A549 (cell line): ENCODE data around the gene ATP8B4. TPM values are rescaled to one million over a fixed set of nuclear protein-coding genes. Genes with fewer than 3 reads are reported as not detected.
A peak's percentile ranks its signal among the peaks of the same experiment; 100 is the strongest.

ENCODE experiments used
- ATAC-seq, 2 experiments: fragments of 200-7000 bp in 1 of 2; fragments of >200 bp in 1 of 2; cut with Nextera tagmentation in 1 of 2; cut with Tn5 transposase in 1 of 2; 3 replicates each; pipeline versions ENCODE4 v1.8.0 to v1.9.1; 2018 to 2020; ENCODE audit warnings: mild to moderate bottlenecking in 1 of 2, moderate library complexity in 1 of 2
- CTCF ChIA-PET: fragments of 300-600 bp; sonication (Branson Sonifier 250); formaldehyde crosslinking; extraction: SDS; loops from one replicate; lab custom pipeline; 2021; ENCODE audit warnings: antibody characterized with exemption, inconsistent platforms; lab: Yijun Ruan, JAX
- POLR2A ChIA-PET: fragments of 350-600 bp; formaldehyde crosslinking; extraction: SDS; loops from one replicate; lab custom pipeline; 2021; ENCODE audit warnings: antibody characterized with exemption, inconsistent platforms; lab: Yijun Ruan, JAX
- DNase-seq, 2 experiments: peaks; one replicate each; pipeline versions ENCODE4 v3.0.0 to v3.0.0-alpha.2; 2011 to 2016; ENCODE audit warnings: low read depth in 1 of 2, low spot score in 1 of 2
- FAIRE-seq: peaks from 2 replicates; lab custom pipeline; 2011; peaks lifted over from hg19 to GRCh38; lab: Jason Lieb, UNC
- H3K27ac ChIP-seq, 2 experiments: fragments of >200 bp; sonication (Bioruptor Twin); formaldehyde crosslinking; 3 replicates each; pipeline ENCODE4 v1.5.1; 2016 to 2017
- H3K4me1 ChIP-seq: fragments of >200 bp; sonication (Bioruptor Twin); formaldehyde crosslinking; 3 replicates; pipeline ENCODE4 v1.6.1; 2016
- H3K4me2 ChIP-seq: fragments of >200 bp; sonication (Bioruptor Twin); formaldehyde crosslinking; 3 replicates; pipeline ENCODE4 v1.6.1; 2016
- H3K4me3 ChIP-seq: fragments of >200 bp; sonication (Bioruptor Twin); formaldehyde crosslinking; 3 replicates; pipeline ENCODE4 v1.5.1; 2016
- H3K9me3 ChIP-seq: fragments of >200 bp; sonication (Bioruptor Twin); formaldehyde crosslinking; 3 replicates; pipeline ENCODE4 v1.6.1; 2016
- ATOH8 ChIP-seq: fragments of 250-450 bp; sonication (Bioruptor Pico); IDR thresholded peaks from 2 replicates; pipeline ENCODE4 v1.5.0; 2020; ENCODE audit warnings: low read depth, mild to moderate bottlenecking, moderate library complexity
- BHLHE40 ChIP-seq: IDR thresholded peaks from 2 replicates; pipeline ENCODE4 v1.6.1; 2012; ENCODE audit warnings: low read depth, low read length, inconsistent platforms
- CEBPB ChIP-seq, 2 experiments: fragments of >200 bp in 1 of 2; sonication (Bioruptor Twin) in 1 of 2; formaldehyde crosslinking in 1 of 2; IDR thresholded peaks; 2 replicates each; pipeline ENCODE4 v1.6.1; 2012 to 2016
- CHD4 ChIP-seq: fragments of 200-600 bp; sonication (generic); IDR thresholded peaks from 2 replicates; pipeline ENCODE4 v1.6.1; 2016; ENCODE audit warnings: antibody characterized with exemption, mild to moderate bottlenecking, borderline replicate concordance
- E2F6 ChIP-seq: IDR thresholded peaks from 2 replicates; pipeline ENCODE4 v1.6.1; 2012; ENCODE audit warnings: low read depth, borderline replicate concordance
- EHMT2 ChIP-seq: fragments of 200-600 bp; sonication (generic); IDR thresholded peaks from 2 replicates; pipeline ENCODE4 v1.6.1; 2016; ENCODE audit warnings: antibody characterized with exemption, low read depth, mild to moderate bottlenecking, moderate library complexity
- EP300 ChIP-seq, 2 experiments: fragments of >200 bp; sonication (Bioruptor Twin); formaldehyde crosslinking; IDR thresholded peaks; 2 replicates in 1 of 2; 3 replicates in 1 of 2; pipeline ENCODE4 v1.6.1; 2016 to 2017
- FOSB ChIP-seq: fragments of 250-450 bp; sonication (Bioruptor Pico); IDR thresholded peaks from 2 replicates; pipeline ENCODE4 v1.5.0; 2020; ENCODE audit warnings: mild to moderate bottlenecking, moderate library complexity
- GATA3 ChIP-seq: IDR thresholded peaks from 2 replicates; pipeline ENCODE4 v1.6.1; 2012; ENCODE audit warnings: borderline replicate concordance
- HEYL ChIP-seq: fragments of 250-450 bp; sonication (Bioruptor Pico); IDR thresholded peaks from 2 replicates; pipeline ENCODE4 v1.8.0; 2021; ENCODE audit warnings: mild to moderate bottlenecking, moderate library complexity
- JUN ChIP-seq, 2 experiments: fragments of >200 bp; sonication (Bioruptor Twin); formaldehyde crosslinking; IDR thresholded peaks; 2 replicates in 1 of 2; 3 replicates in 1 of 2; pipeline ENCODE4 v1.6.1; 2016 to 2017
- KDM5A ChIP-seq: fragments of 200-600 bp; sonication (generic); IDR thresholded peaks from 2 replicates; pipeline ENCODE4 v1.6.1; 2016; ENCODE audit warnings: antibody characterized with exemption, mild to moderate bottlenecking
- MAFK ChIP-seq: fragments of 450-650 bp; IDR thresholded peaks from 2 replicates; pipeline ENCODE4 v1.6.1; 2014; ENCODE audit not compliant: partially characterized antibody
- MYC ChIP-seq: IDR thresholded peaks from 2 replicates; pipeline ENCODE4 v1.6.1; 2012; ENCODE audit warnings: mild to moderate bottlenecking, inconsistent platforms, low read length, improper control_type of control experiment, borderline replicate concordance
- NFE2L2 ChIP-seq: fragments of 150-350 bp; conservative IDR thresholded peaks from 2 replicates; pipeline ENCODE4 v1.6.1; 2014; ENCODE audit warnings: low read length
- POLR2AphosphoS2 ChIP-seq: conservative IDR thresholded peaks from 2 replicates; pipeline ENCODE4 v1.6.1; 2012; ENCODE audit warnings: low read length, improper control_type of control experiment, inconsistent platforms
- RAD21 ChIP-seq, 2 experiments: fragments of >200 bp in 1 of 2; sonication (Bioruptor Twin) in 1 of 2; formaldehyde crosslinking in 1 of 2; IDR thresholded peaks in 1 of 2; conservative IDR thresholded peaks in 1 of 2; 2 replicates in 1 of 2; 3 replicates in 1 of 2; pipeline ENCODE4 v1.6.1; 2012 to 2018; ENCODE audit warnings: inconsistent platforms in 1 of 2
- RARB ChIP-seq: fragments of 250-450 bp; sonication (Bioruptor Pico); IDR thresholded peaks from 2 replicates; pipeline ENCODE4 v1.8.0; 2021; ENCODE audit warnings: mild to moderate bottlenecking, moderate library complexity
- SMC3 ChIP-seq: fragments of >200 bp; sonication (Bioruptor Twin); formaldehyde crosslinking; IDR thresholded peaks from 3 replicates; pipeline ENCODE4 v1.6.1; 2018; ENCODE audit warnings: inconsistent platforms
- SREBF2 ChIP-seq: fragments of 450-650 bp; IDR thresholded peaks from 2 replicates; pipeline ENCODE4 v1.6.1; 2014; ENCODE audit warnings: mild to moderate bottlenecking, moderate library complexity
- TFCP2L1 ChIP-seq: fragments of 250-450 bp; sonication (Bioruptor Pico); IDR thresholded peaks from 2 replicates; pipeline ENCODE4 v1.5.0; 2021; ENCODE audit warnings: mild to moderate bottlenecking
- ZFP36 ChIP-seq: fragments of 450-650 bp; IDR thresholded peaks from 2 replicates; pipeline ENCODE4 v1.6.1; 2014; ENCODE audit warnings: borderline replicate concordance; ENCODE audit not compliant: partially characterized antibody
- WGBS: methylation state at CpG from one replicate; pipeline ENCODE4 v1.1.6; 2017; ENCODE audit errors: missing lambda C conversion rate; 5-methylcytosine and 5-hydroxymethylcytosine counted together
- polyA plus RNA-seq, 4 experiments: library from polyadenylated mRNA; depleted of rRNA in 3 of 4; stranded (reverse); fragments of >200 nt; fragmentation: RNase III in 1 of 4; extraction: RNeasy Plus Mini Kit Qiagen cat#74134 plus additional on column Dnase treatment in 1 of 4; gene quantifications; 2 replicates in 3 of 4; 3 replicates in 1 of 4; pipeline ENCODE4 v1.2.3, GENCODE V29; 2011 to 2017
- TF ChIP-seq, protein P1 (sequence below): fragments of 250-450 bp; sonication (Bioruptor Pico); IDR thresholded peaks from 2 replicates; pipeline ENCODE4 v1.5.0; 2021; ENCODE audit warnings: mild to moderate bottlenecking, moderate library complexity, borderline replicate concordance
- TF ChIP-seq, protein P2 (sequence below): fragments of >200 bp; sonication (Bioruptor Twin); formaldehyde crosslinking; IDR thresholded peaks from 3 replicates; pipeline ENCODE4 v1.6.1; 2016

Gene ATP8B4
- polyA plus RNA-seq, 2 of the 4 experiments (the other 2 are of a cell fraction), result 0.88 to 1.7 TPM

DNA sequence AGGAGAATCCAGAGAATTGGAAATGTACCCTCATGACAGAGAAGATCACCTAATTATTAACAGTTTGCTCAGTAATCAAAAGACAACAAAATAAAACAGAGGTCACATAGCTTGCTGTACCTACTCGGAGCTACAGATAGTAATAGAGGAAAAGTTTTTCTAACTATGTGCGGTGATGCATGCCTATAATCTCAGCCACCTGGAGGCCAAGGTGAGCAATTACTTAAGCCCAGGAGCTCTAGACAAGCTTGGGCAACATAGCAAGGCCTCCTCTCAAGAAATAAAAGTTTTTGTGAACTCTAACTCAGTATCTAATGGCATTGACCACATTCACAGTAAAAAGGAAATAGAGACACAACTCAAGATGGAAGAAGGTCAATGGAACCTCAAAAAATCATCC lies 243.6 kb downstream of the ATP8B4 start:
- Histone ChIP-seq H3K27ac (peak overlapping the region in 1 of 2 experiments; percentile 19; a peak in 2 of 6 replicates), H3K9me3 (no peaks in the 10 kb centered on the region), H3K4me2 (no peak overlapping the region), H3K4me3 (no peak overlapping the region), H3K4me1 (no peaks in the 10 kb centered on the region)
- peak; percentile 51 for FAIRE-seq
- TF ChIP-seq MAFK (no peak), RAD21 (conservative IDR thresholded peaks at IDR 0.05 in 1 of 2, IDR thresholded peaks at IDR 0.05 in 1 of 2) (peak in 1 of 2 experiments; percentile 23; a peak in 1 of 5 replicates), E2F6 (no peak), RARB (no peak), KDM5A (no peak), TFCP2L1 (CRISPR knock-in tag) (no peak)
- peak in 1 of 2 experiments; percentile 71; a peak in 3 of 6 replicates for ATAC-seq
- peak in 1 of 2 experiments; percentile 30 for DNase-seq
- POLR2A ChIA-PET, result no interaction called here
- CTCF ChIA-PET, result interaction anchor here (0.6 to 1.8 kb wide), 4 partner anchors 14 to 275 kb away, joined by 3 to 7 read pairs (median 3); no protein-coding TSS in a partner anchor
- 84% methylated on average over 2 of the region's 2 CpGs for WGBS

DNA sequence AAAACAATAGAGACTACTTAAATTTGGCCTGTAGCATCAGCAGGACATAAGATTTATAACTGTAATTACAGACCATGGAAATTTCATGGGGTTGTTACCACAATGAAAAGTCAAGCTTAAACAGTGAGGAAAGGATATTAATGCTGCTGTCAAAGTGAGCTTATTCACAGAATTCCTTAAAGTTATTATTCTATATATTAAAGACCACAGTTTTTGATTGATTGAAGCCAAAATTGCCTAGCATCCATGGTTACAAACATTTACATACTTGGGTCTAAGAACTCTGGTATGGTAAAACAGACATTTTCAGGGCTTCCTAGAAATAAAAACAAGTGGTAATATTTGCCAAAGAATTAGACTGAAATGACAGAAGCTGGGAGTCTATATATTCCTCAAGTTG lies 248.6 kb downstream of the ATP8B4 start:
- ChIA-PET CTCF (interaction anchor here (1.8 to 2.0 kb wide), 2 partner anchors 32 to 38 kb away, joined by 4 to 8 read pairs; no protein-coding TSS in a partner anchor), POLR2A (no interaction called here)
- Histone ChIP-seq H3K27ac (peak overlapping the region in 1 of 2 experiments; percentile 37; a peak in 1 of 6 replicates), H3K4me1 (peaks cover 17% of the 10 kb centered on the region), H3K9me3 (no peaks in the 10 kb centered on the region), H3K4me2 (no peak overlapping the region), H3K4me3 (no peak overlapping the region)
- no peak for FAIRE-seq
- ATAC-seq, result no peak
- no peak for TF ChIP-seq EHMT2
- no peak for TF ChIP-seq BHLHE40
- no peak for TF ChIP-seq MYC
- no peak for DNase-seq

- Histone ChIP-seq H3K4me2 (no peak overlapping the region), H3K27ac (no peak overlapping the region), H3K4me3 (no peak overlapping the region), H3K9me3 (no peaks in the 10 kb centered on the region), H3K4me1 (peaks cover 30% of the 10 kb centered on the region)
- CTCF ChIA-PET, result no interaction called here
- ATAC-seq, result no peak
- POLR2A ChIA-PET, result no interaction called here
- TF ChIP-seq FOSB (no peak), MAFK (peak; percentile 61)
- FAIRE-seq, result no peak
- DNase-seq, result no peak
These were observed 250.7 kb downstream of the ATP8B4 start for GRCh38 chr15:49868348-49868747.

DNA sequence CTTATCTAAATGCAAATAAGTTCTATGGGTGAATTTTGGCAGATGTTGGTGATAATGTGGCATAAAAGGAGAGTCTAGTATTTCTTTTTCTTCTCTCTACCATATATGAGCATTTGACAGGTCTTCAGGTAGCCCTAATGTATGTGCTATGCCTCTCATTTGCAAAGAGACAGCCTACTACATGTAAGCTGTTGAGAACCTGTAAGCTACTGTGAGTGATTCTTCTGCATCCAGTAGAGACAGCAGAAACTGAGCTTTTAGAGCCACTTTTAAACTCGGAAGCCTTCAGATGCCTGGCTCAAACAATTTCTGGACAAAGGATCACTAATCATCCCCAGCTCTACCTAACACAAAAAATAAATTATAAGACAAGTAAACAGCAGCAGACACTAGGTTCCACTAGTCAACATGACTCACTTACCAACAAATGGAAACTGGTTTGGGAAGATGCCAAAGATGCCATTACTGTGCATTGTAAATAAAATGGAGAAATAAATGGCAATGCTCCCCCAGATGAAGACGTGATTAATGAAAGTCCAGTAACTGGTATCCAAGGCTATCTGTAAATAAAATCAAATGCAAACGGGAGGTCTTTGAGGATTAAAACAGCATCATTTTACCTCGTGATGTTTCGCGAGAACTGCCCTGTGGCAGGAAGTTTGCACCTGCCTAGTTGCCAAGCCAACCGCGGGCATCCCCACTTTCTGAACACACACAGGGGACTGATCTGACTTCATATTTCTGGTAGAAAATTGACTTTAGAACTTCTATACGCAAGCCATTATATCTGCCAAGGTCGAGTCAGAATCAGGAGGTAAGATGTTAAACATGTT lies 252.9 kb downstream of the ATP8B4 start:
- DNase-seq, result peak; percentile 44 to 93
- Histone ChIP-seq H3K4me2 (peak overlapping the region; percentile 72), H3K9me3 (no peaks in the 10 kb centered on the region), H3K4me3 (0 out of 3 replicates have a peak overlapping the region, but pooled peaks have one; percentile 9), H3K27ac (peak overlapping the region; percentile 75 to 77), H3K4me1 (peaks cover 30% of the 10 kb centered on the region)
- peak; percentile 87 to 90 for ATAC-seq
- POLR2A ChIA-PET, result interaction anchor here (1.0 kb wide), 1 partner anchor 10 kb away, joined by 9 read pairs; no protein-coding TSS in a partner anchor
- peak; percentile 85 for FAIRE-seq
- CTCF ChIA-PET, result interaction anchor here (0.8 to 1.9 kb wide), 5 partner anchors 10 to 185 kb away, joined by 3 to 10 read pairs (median 3); no protein-coding TSS in a partner anchor
- WGBS, result 4% methylated on average over 10 of the region's 10 CpGs
- TF ChIP-seq JUN (IDR thresholded peaks at IDR 0.05) (peak; percentile 73 to 91; a peak in 3 of 5 replicates), HEYL (CRISPR knock-in tag) (no peak), GATA3 (peak; percentile 98), EP300 (IDR thresholded peaks at IDR 0.05) (peak; percentile 88 to 90; a peak in 4 of 5 replicates), SREBF2 (no peak), EHMT2 (no peak), RAD21 (conservative IDR thresholded peaks at IDR 0.05 in 1 of 2, IDR thresholded peaks at IDR 0.05 in 1 of 2) (peak; percentile 18 to 25; a peak in 4 of 5 replicates), ZFP36 (no peak), CHD4 (no peak), ATOH8 (no peak), CEBPB (IDR thresholded peaks at IDR 0.05) (peak in 1 of 2 experiments; percentile 84; a peak in 2 of 4 replicates), POLR2AphosphoS2 (no peak), SMC3 (peak; percentile 29; the same call in 1 of the 3 replicates), NFE2L2 (no peak)
- TF ChIP-seq, protein P1, sequence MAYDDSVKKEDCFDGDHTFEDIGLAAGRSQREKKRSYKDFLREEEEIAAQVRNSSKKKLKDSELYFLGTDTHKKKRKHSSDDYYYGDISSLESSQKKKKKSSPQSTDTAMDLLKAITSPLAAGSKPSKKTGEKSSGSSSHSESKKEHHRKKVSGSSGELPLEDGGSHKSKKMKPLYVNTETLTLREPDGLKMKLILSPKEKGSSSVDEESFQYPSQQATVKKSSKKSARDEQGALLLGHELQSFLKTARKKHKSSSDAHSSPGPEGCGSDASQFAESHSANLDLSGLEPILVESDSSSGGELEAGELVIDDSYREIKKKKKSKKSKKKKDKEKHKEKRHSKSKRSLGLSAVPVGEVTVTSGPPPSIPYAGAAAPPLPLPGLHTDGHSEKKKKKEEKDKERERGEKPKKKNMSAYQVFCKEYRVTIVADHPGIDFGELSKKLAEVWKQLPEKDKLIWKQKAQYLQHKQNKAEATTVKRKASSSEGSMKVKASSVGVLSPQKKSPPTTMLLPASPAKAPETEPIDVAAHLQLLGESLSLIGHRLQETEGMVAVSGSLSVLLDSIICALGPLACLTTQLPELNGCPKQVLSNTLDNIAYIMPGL (CRISPR knock-in tag), result no peak
- TF ChIP-seq, protein P2, sequence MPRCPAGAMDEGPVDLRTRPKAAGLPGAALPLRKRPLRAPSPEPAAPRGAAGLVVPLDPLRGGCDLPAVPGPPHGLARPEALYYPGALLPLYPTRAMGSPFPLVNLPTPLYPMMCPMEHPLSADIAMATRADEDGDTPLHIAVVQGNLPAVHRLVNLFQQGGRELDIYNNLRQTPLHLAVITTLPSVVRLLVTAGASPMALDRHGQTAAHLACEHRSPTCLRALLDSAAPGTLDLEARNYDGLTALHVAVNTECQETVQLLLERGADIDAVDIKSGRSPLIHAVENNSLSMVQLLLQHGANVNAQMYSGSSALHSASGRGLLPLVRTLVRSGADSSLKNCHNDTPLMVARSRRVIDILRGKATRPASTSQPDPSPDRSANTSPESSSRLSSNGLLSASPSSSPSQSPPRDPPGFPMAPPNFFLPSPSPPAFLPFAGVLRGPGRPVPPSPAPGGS, result peak; percentile 90; the same call in 1 of the 3 replicates
